GM12891 (cell line): Measurements from ENCODE around the gene SMIM35.

Experiments used
- POLR2A ChIP-seq: IDR thresholded peaks from 2 replicates; pipeline ENCODE4 v1.6.1; 2011; ENCODE audit warnings: low read depth, low read length, control low read depth
- POLR2AphosphoS5 ChIP-seq: IDR thresholded peaks from 2 replicates; pipeline ENCODE4 v1.6.1; 2011; ENCODE audit warnings: low read depth, low read length, control low read depth
- TAF1 ChIP-seq: IDR thresholded peaks from 2 replicates; pipeline ENCODE4 v1.6.1; 2011; ENCODE audit warnings: low read depth, low read length, control low read depth

GRCh38 chr11:117973503-117973860 is 113.3 kb downstream of the SMIM35 start:
- TF ChIP-seq POLR2AphosphoS5: no peak
- no peak for TF ChIP-seq POLR2A
- no peak for TF ChIP-seq TAF1
